Subcutaneous abdominal adipose tissue (tissue), 5 donors: ENCODE data around the gene HNRNPA3.

Source experiments
- H3K27ac ChIP-seq: one replicate; pipeline ENCODE4 v1.7.0; 2013; ENCODE audit warnings: low read depth, mild to moderate bottlenecking, inconsistent platforms, low read length, moderate library complexity
- H3K27me3 ChIP-seq, 5 donors: one replicate each; pipeline ENCODE4 v1.7.0; 2013; ENCODE audit warnings: low read length in 5 of 5, inconsistent platforms in 1 of 5; ENCODE audit not compliant: control insufficient read depth in 5 of 5, insufficient read depth in 4 of 5
- H3K36me3 ChIP-seq, 5 donors: one replicate each; pipeline ENCODE4 v1.7.0; 2013; ENCODE audit warnings: low read length in 5 of 5; ENCODE audit not compliant: control insufficient read depth in 5 of 5, insufficient read depth in 5 of 5
- H3K4me1 ChIP-seq, 5 donors: one replicate each; pipeline ENCODE4 v1.7.0; 2013; ENCODE audit warnings: low read length in 5 of 5, mild to moderate bottlenecking in 3 of 5, moderate library complexity in 1 of 5; ENCODE audit not compliant: control insufficient read depth in 5 of 5, insufficient read depth in 5 of 5
- H3K4me3 ChIP-seq, 5 donors: one replicate each; pipeline ENCODE4 v1.7.0; 2013; ENCODE audit warnings: low read length in 5 of 5, low read depth in 1 of 5
- H3K9ac ChIP-seq, 5 donors: one replicate each; pipeline ENCODE4 v1.7.0; 2013; ENCODE audit warnings: low read length in 5 of 5, mild to moderate bottlenecking in 4 of 5, moderate library complexity in 3 of 5
- H3K9me3 ChIP-seq, 5 donors: one replicate each; pipeline ENCODE4 v1.7.0; 2013; ENCODE audit warnings: low read length in 5 of 5; ENCODE audit not compliant: control insufficient read depth in 5 of 5
- donor health status: healthy.
- donor health status: healthy.
- donor health status: healthy.
- donor health status: healthy.
- donor health status: healthy.

The HNRNPA3 gene

DNA sequence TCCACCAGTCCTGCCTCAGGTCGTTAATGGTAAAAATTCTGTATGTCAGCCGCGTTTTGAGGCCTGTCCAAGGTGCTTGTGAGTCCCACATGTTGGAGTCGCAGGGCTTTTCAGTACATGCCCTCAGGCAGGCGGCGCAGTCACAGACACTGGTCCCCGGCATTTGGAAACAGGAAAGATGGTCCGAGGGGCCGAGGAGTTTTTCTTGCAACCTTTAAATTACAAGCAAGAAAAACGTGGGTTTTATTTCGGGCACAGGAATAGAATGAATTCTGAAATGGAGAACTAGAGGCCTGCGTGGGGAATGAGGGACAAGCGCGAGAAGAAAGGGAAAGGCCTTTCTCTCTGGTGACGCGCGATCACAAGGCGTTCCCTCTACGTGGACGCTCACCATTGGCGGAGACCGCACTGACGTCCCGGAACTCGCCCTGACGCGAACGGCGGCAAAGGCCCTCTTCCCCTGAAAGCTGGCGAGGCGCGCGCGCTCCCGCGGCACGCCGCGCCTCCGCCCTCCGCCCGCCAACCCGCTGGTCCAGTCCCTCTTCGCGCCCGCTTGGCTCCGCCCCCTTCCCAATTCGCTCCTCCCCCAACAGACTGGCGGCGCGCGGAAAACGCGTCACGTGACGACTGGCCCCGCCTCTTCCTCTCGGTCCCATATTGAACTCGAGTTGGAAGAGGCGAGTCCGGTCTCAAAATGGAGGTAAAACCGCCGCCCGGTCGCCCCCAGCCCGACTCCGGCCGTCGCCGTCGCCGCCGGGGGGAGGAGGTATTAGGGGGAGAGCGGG, at the start of gene HNRNPA3:
HNRNPA3 (plus strand) TSS at position 689 of the 785 bp plus-strand sequence; CDS start at position 695, 6 bp downstream.
- H3K9ac ChIP-seq, result peak within 1 kb of the TSS; percentile 87 to 94 (median 93)
- H3K27me3 ChIP-seq, result no peaks in the 10 kb centered on the region
- peak within 1 kb of the TSS; percentile 100 for H3K27ac ChIP-seq
- H3K9me3 ChIP-seq, result no peaks in the 10 kb centered on the region
- H3K4me1 ChIP-seq, result peaks cover 0 to 47% (median 38%) of the 10 kb centered on the region in 5 donors
- H3K36me3 ChIP-seq, result peaks cover 8 to 19% (median 15%) of the 10 kb centered on the region in 5 donors
- H3K4me3 ChIP-seq, result peak within 1 kb of the TSS; percentile 83 to 92 (median 84)

DNA sequence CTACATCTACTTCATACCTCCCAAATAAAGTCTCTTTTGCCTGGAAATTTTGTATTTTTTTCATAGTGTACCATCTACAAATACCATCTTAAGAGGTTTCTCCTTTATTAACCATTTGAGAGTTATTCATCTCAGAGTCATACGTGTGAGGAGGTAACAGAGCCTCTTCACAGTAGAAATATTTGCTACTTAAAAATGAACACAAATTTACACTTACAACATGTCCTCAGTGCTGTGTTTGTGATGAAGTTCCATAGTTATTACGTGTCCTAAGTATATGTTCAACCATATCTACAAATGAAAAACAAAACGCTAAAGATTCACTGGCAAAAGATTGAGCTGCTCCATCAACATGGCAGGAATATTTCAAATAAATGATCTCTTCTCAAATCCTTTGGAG, 48.5 kb upstream of the HNRNPA3 start:
- Histone ChIP-seq H3K9ac (no peak overlapping the region), H3K27me3 (no peaks in the 10 kb centered on the region), H3K36me3 (no peaks in the 10 kb centered on the region), H3K27ac (no peak overlapping the region), H3K4me3 (peak overlapping the region in 1 of 5 donors; percentile 40), H3K9me3 (no peaks in the 10 kb centered on the region), H3K4me1 (peaks cover 0 to 27% (median 24%) of the 10 kb centered on the region in 5 donors)

DNA sequence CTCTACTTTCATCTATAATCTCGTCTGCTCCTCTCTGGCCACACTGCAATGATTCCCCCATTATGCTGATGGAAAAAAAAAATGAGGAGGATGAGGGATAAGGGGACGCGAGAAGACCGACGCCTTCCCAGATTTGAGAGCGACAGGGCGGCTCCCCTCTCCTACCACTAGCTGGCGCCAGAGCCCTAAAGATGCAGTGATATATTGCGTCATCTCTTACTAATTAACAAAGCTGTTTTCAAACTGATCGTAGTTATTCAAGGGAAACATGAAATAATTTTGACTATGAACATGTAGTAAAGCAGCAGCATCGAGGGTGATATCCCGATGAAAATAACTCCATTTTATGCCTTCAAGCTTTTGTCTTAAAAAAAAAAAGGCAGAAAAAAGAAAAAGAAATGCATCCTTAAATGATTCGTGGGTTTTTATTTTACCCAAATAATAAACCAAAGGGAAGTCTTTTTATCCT, 48.0 kb upstream of the HNRNPA3 start:
- peak overlapping the region; percentile 49 to 88 (median 80) for H3K9ac ChIP-seq
- H3K27me3 ChIP-seq, result no peaks in the 10 kb centered on the region
- H3K27ac ChIP-seq, result peak overlapping the region; percentile 97
- peaks cover 0 to 27% (median 24%) of the 10 kb centered on the region in 5 donors for H3K4me1 ChIP-seq
- no peaks in the 10 kb centered on the region for H3K36me3 ChIP-seq
- H3K4me3 ChIP-seq, result peak overlapping the region; percentile 59 to 80 (median 71)
- no peaks in the 10 kb centered on the region for H3K9me3 ChIP-seq

DNA sequence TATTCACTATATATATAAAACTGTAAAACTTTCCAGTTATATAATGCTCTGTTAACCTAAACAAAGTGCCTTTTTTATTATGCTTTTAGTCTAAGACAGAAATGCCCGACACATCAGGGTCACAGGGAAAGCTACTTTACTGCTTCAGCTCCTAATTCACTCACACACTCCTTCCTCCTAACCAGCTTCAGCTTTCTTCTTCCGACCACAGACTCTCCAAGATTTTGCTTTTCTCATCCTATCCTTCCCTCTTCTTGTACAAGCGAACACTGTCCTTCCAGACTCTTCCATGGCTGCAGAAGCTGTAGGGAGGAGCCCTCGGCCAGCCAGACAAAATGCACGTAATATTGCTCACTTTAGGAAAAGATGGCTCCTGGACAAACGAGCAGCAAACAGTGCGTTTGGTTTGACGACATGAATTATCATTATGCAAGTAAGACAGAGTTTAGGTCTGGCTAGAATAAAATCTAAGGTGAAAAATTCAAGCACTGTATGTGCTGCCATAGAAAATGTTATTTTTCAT, 47.5 kb upstream of the HNRNPA3 start:
- peak overlapping the region; percentile 59 to 80 (median 71) for H3K4me3 ChIP-seq
- H3K4me1 ChIP-seq, result peaks cover 0 to 27% (median 26%) of the 10 kb centered on the region in 5 donors
- peak overlapping the region; percentile 97 for H3K27ac ChIP-seq
- no peaks in the 10 kb centered on the region for H3K36me3 ChIP-seq
- no peaks in the 10 kb centered on the region for H3K27me3 ChIP-seq
- H3K9me3 ChIP-seq, result no peaks in the 10 kb centered on the region
- H3K9ac ChIP-seq, result peak overlapping the region; percentile 49 to 88 (median 80)

DNA sequence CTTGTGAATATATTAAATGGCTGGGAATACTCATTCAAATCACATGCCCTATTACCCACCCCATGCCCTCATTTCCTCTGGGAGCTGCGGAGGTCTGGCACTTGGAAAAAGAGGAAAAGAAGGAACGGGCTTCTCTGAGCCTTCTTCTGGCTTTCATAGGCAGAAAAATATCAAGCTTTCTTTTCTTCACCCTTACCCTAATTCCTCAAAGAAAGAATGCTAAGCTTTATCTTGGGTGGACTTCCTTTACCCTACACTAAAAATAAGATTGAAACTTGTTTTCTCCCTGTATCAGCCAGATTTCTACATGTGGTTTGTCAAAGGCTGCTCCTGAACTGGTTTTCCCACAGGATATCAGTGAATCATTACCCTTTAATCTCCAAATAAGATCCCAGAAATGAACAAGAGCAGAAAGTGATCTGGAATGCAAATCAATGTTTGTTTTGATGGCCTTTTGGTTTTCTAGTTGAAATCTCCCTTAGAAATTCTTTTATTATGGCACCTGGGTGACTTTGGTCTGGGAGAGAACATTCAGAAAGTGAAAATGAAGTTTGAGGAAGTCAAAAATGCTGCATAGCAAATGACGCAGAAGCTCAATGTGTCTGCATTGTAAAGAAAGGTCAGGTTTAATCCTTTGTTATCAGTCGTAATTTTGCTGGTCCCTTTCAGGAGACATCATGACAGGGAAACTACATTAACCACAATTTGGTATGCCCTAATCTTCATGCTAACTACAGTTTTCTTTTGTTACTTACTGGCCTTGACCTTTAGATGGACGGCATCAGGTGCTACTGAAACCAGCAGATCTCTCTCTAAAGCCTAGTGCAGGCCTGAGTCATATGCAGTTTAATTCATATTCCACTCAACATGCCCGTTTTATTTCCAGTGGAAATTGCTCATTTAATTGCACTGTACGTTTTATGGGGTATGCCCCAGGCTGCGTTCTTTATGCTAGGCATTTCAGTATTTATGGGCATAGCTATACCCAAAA, 46.6 kb upstream of the HNRNPA3 start:
- Histone ChIP-seq H3K9me3 (no peaks in the 10 kb centered on the region), H3K4me3 (peak overlapping the region; percentile 8 to 80 (median 71)), H3K27me3 (no peaks in the 10 kb centered on the region), H3K36me3 (no peaks in the 10 kb centered on the region), H3K27ac (peak overlapping the region; percentile 97), H3K4me1 (peaks cover 0 to 28% (median 26%) of the 10 kb centered on the region in 5 donors), H3K9ac (peak overlapping the region; percentile 49 to 88 (median 72))

DNA sequence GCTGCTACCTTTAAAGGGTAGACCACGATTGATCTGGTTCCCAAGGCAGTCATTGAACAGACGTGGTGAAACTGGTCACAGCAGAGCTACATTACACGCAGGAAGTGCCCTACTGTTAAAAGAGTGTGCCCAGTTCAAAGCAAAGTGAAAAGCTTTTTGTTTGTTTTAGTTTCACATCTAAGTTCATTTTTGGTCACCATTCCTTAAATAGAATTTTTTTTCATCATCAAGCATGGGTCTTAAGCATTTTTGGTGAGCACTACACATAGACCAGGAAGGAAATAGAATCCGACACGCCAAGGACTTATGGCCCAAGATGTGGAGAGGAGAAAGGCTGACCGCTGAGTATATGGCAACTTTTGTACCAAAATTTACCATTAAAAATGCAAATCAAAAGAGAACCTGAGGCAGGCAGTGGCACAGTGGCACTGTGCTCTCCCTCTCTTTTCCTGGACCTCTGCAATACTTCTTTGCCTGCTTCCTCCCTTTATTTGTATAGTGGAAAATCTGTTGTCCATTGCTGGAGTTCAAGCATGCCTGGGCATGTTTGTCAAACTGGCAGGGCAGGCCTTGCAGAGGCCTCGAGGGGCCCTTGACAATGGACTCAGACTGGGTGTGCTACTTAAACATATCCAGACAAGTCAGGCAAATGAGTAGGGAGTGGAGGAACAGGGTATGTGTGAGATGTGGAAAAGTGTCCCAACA, 42.6 kb upstream of the HNRNPA3 start:
- Histone ChIP-seq H3K27ac (no peak overlapping the region), H3K4me3 (no peak overlapping the region), H3K9me3 (no peaks in the 10 kb centered on the region), H3K36me3 (no peaks in the 10 kb centered on the region), H3K27me3 (no peaks in the 10 kb centered on the region), H3K4me1 (peaks cover 0 to 26% (median 20%) of the 10 kb centered on the region in 5 donors), H3K9ac (no peak overlapping the region)

DNA sequence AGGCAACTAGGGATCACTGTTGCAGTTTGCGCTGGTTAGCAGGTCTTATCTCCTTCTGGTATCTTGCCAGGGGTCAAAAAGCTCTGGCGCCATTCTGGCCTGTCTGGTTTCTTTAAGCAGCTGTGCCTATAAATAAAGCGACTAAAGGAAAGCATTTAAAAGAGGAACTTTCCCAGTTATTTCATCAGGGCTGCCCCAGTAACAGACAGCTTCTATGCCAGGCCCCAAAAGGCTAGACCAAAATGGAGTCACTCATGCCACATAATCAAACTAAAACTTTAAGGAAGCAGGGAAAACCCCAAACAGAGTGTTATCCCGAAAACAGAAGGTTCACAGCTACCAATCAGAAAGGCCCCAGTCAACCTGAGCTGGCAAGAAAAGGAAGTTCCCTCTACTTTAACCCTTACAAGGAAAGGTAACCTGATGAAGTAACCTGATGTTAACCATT, 41.2 kb upstream of the HNRNPA3 start:
- peaks cover 0 to 11% (median 8%) of the 10 kb centered on the region in 5 donors for H3K4me1 ChIP-seq
- H3K36me3 ChIP-seq, result no peaks in the 10 kb centered on the region
- no peak overlapping the region for H3K27ac ChIP-seq
- H3K9me3 ChIP-seq, result no peaks in the 10 kb centered on the region
- no peak overlapping the region for H3K9ac ChIP-seq
- H3K4me3 ChIP-seq, result no peak overlapping the region
- no peaks in the 10 kb centered on the region for H3K27me3 ChIP-seq

DNA sequence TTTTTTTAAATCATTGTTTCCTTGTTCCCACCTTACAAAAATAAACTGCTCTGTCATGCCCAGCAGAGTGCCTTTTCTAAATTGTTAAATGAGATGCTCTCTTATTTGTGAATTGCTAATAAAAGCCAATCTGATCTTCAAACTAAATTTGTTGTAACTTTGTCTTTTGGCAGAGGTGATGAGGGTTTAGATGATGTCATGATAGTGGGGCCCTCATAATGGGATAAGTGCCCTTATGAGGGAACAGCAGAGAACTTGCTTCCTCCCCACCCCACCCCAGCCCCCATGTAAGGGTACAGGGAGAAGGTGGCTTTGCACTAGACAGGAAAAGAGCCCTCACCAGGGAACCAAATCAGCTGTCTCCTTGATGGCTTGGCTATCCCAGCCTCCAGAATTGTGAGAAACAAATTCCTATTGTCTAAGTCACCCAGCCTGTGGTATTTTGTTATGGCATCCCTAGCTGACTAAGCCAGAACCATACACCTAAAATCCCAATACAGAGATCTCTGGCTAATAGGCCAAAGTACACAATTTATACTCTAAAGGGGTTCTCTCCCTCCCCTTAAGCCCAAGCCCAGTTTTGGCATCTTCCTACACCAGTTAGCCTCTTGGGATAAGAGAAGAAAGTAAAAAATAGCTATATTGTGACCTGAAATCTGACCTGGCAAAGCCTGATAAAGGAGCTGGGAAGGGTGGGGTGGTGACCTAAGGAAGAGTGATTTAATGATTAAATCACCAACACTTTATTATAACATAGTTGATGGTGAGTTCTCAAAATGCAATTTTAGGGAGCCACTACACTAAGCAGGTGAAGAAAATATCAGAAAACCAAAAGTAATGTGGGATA, 40.3 kb upstream of the HNRNPA3 start:
- Histone ChIP-seq H3K36me3 (no peaks in the 10 kb centered on the region), H3K27ac (no peak overlapping the region), H3K9me3 (no peaks in the 10 kb centered on the region), H3K27me3 (no peaks in the 10 kb centered on the region), H3K4me3 (no peak overlapping the region), H3K4me1 (peaks cover 0 to 8% (median 5%) of the 10 kb centered on the region in 5 donors), H3K9ac (no peak overlapping the region)
